B cell (primary cell): ENCODE measurements around the gene HDAC9. TPM values are rescaled to one million over a fixed set of nuclear protein-coding genes. Genes with fewer than 3 reads are reported as not detected.

Experiments
- ATAC-seq: fragments of 200-7000 bp; cut with Tn5 transposase; one replicate; pipeline ENCODE4 v1.10.0; 2021; ENCODE audit warnings: low read depth, mild to moderate bottlenecking, moderate number of reproducible peaks, moderate library complexity
- CTCF ChIA-PET: fragments of 350-600 bp; sonication (Branson Sonifier 250); formaldehyde crosslinking; loops from one replicate; lab custom pipeline; 2021; ENCODE audit warnings: antibody characterized with exemption, inconsistent platforms; lab: Charles Lee
- POLR2A ChIA-PET: fragments of 350-600 bp; sonication (Branson Sonifier 250); formaldehyde crosslinking; loops from one replicate; lab custom pipeline; 2021; ENCODE audit warnings: antibody characterized with exemption; lab: Charles Lee
- DNase-seq: peaks from one replicate; pipeline ENCODE4 v3.0.0; 2013
- H2AFZ ChIP-seq: 2 replicates; pipeline ENCODE4 v1.6.1; 2012; ENCODE audit warnings: mild to moderate bottlenecking, low read depth, low read length; ENCODE audit not compliant: insufficient read depth, poor library complexity, severe bottlenecking
- H3K27ac ChIP-seq, 2 donors: 1 replicate in 1 of 2; 2 replicates in 1 of 2; pipeline ENCODE4 v1.5.1; 2012 to 2013; ENCODE audit warnings: low read length in 2 of 2, mild to moderate bottlenecking in 2 of 2, moderate library complexity in 1 of 2
- H3K27me3 ChIP-seq, 4 experiments: fragments of 200-600 bp in 1 of 4; sonication (generic) in 1 of 4; replicated peaks in 1 of 4; 1 replicate in 2 of 4; 2 replicates in 2 of 4; pipeline versions ENCODE4 v1.6.1 to v1.7.0; 2013 to 2016; ENCODE audit warnings: low read length in 3 of 4, mild to moderate bottlenecking in 2 of 4, mixed read lengths in 1 of 4, moderate library complexity in 1 of 4; ENCODE audit not compliant: insufficient read depth in 4 of 4, control insufficient read depth in 3 of 4; ENCODE audit errors: control extremely low read depth in 1 of 4
- H3K36me3 ChIP-seq, 2 experiments: replicated peaks in 1 of 2; 1 replicate in 1 of 2; 2 replicates in 1 of 2; pipeline versions ENCODE4 v1.6.1 to v1.7.1; 2013; ENCODE audit warnings: low read length in 1 of 2; ENCODE audit not compliant: insufficient read depth in 2 of 2, control insufficient read depth in 1 of 2; ENCODE audit errors: control extremely low read depth in 1 of 2, extremely low read depth in 1 of 2
- H3K4me1 ChIP-seq, 2 donors: fragments of 200-600 bp in 1 of 2; sonication (generic) in 1 of 2; 1 replicate in 1 of 2; 2 replicates in 1 of 2; pipeline versions ENCODE4 v1.5.1 to v1.6.1; 2013 to 2017; ENCODE audit warnings: low read length in 2 of 2; ENCODE audit not compliant: control insufficient read depth in 2 of 2, insufficient read depth in 2 of 2
- H3K4me2 ChIP-seq: replicated peaks from 2 replicates; pipeline ENCODE3; 2012; ENCODE audit warnings: mild to moderate bottlenecking, low read depth, low read length; ENCODE audit not compliant: poor library complexity, severe bottlenecking
- H3K4me3 ChIP-seq, 5 experiments: fragments of 200-600 bp in 1 of 5; sonication (generic) in 1 of 5; 1 replicate in 3 of 5; 2 replicates in 2 of 5; pipeline versions ENCODE4 v1.5.1 to v1.7.0; 2011 to 2016; ENCODE audit warnings: low read length in 4 of 5, mild to moderate bottlenecking in 4 of 5, low read depth in 2 of 5, control low read depth in 1 of 5, moderate library complexity in 1 of 5; ENCODE audit not compliant: insufficient read depth in 1 of 5; ENCODE audit errors: control extremely low read depth in 1 of 5, extremely low read depth in 1 of 5
- H3K79me2 ChIP-seq: fragments of 200-600 bp; sonication (generic); one replicate; pipeline ENCODE4 v1.6.0; 2016; ENCODE audit warnings: low read length; ENCODE audit not compliant: control insufficient read depth, insufficient read depth
- H3K9ac ChIP-seq: fragments of 200-600 bp; sonication (generic); 2 replicates; pipeline ENCODE4 v1.6.1; 2017; ENCODE audit warnings: mild to moderate bottlenecking, low read length, moderate library complexity
- H3K9me3 ChIP-seq, 3 donors: one replicate each; pipeline versions ENCODE4 v1.6.1 to v1.7.1; 2013; ENCODE audit warnings: low read length in 2 of 3; ENCODE audit not compliant: control insufficient read depth in 2 of 3, insufficient read depth in 1 of 3; ENCODE audit errors: control extremely low read depth in 1 of 3
- H4K20me1 ChIP-seq: 2 replicates; pipeline ENCODE4 v1.6.0; 2012; ENCODE audit warnings: mild to moderate bottlenecking, low read length; ENCODE audit not compliant: insufficient read depth, control insufficient read depth, poor library complexity, severe bottlenecking
- H3K27ac Mint-ChIP-seq: one replicate; pipeline ENCODE4 v1.8.0; 2021; ENCODE audit warnings: mixed read lengths
- H3K27me3 Mint-ChIP-seq: one replicate; pipeline ENCODE4 v1.8.0; 2021; ENCODE audit warnings: mixed read lengths
- H3K4me1 Mint-ChIP-seq: one replicate; pipeline ENCODE4 v1.8.0; 2021; ENCODE audit warnings: mixed read lengths
- H3K4me3 Mint-ChIP-seq: one replicate; pipeline ENCODE4 v1.8.0; 2021; ENCODE audit warnings: mixed read lengths
- H3K9me3 Mint-ChIP-seq: one replicate; pipeline ENCODE4 v1.8.0; 2022; ENCODE audit warnings: mixed read lengths; ENCODE audit not compliant: insufficient read depth
- CTCF ChIP-seq: fragments of 200-600 bp; IDR thresholded peaks from one replicate; pipeline ENCODE4 v1.8.0; 2022; ENCODE audit warnings: antibody characterized with exemption, mild to moderate bottlenecking
- EZH2 ChIP-seq: IDR thresholded peaks from 2 replicates; pipeline ENCODE4 v1.6.1; 2012; ENCODE audit warnings: borderline replicate concordance, low read depth, mild to moderate bottlenecking, moderate library complexity, low read length; ENCODE audit not compliant: insufficient read depth, poor library complexity, severe bottlenecking
- WGBS: methylation state at CpG from one replicate; pipeline ENCODE4 v1.1.5; 2013; ENCODE audit warnings: missing lambda C conversion rate; ENCODE audit not compliant: insufficient coverage; 5-methylcytosine and 5-hydroxymethylcytosine counted together
- intact Hi-C: fragments of 100-400 bp; cut with micrococcal nuclease; formaldehyde crosslinking; loops from one replicate; pipeline ENCODE4 v1.10.0; 2022
- polyA plus RNA-seq: library from polyadenylated mRNA; depleted of rRNA; stranded (reverse); fragments of >200 nt; gene quantifications from 2 replicates; pipeline ENCODE4 v1.2.3, GENCODE V29; 2012
- total RNA-seq, 2 donors: library from RNA; stranded (reverse); fragments of 120-200 nt in 1 of 2; gene quantifications; 1 replicate in 1 of 2; 2 replicates in 1 of 2; pipeline versions ENCODE4 v1.2.3 to v1.2.4, GENCODE V29; 2013 to 2022

The HDAC9 gene
- total and polyA plus RNA-seq, 2 donors (not counting 1 experiment from before 2014, with no cell fraction given) = 49.1 to 64.8 TPM

GRCh38 chr7:18475488-18475887 lies 20.1 kb upstream of the HDAC9 start:
- WGBS = no CpG with 5 or more reads among the region's 2 CpGs
- Mint-ChIP-seq H3K27ac (no peak overlapping the region), H3K4me3 (no peak overlapping the region), H3K9me3 (no peaks in the 10 kb centered on the region), H3K27me3 (no peaks in the 10 kb centered on the region), H3K4me1 (peaks cover 17% of the 10 kb centered on the region)
- Histone ChIP-seq H3K4me3 (no peak overlapping the region), H3K9ac (no peak overlapping the region), H3K27ac (no peak overlapping the region), H3K27me3 (no peaks in the 10 kb centered on the region), H2AFZ (no peak overlapping the region), H3K4me2 (no peak overlapping the region), H3K4me1 (no peaks in the 10 kb centered on the region), H3K9me3 (no peaks in the 10 kb centered on the region), H3K79me2 (peaks cover 34% of the 10 kb centered on the region), H4K20me1 (peaks cover 7% of the 10 kb centered on the region), H3K36me3 (no peaks in the 10 kb centered on the region)
- intact Hi-C loops = no loop called here
- POLR2A ChIA-PET = no interaction called here
- DNase-seq (no peak), ATAC-seq (no peak)
- TF ChIP-seq EZH2 = no peak
- TF ChIP-seq CTCF = no peak
- CTCF ChIA-PET = no interaction called here

GRCh38 chr7:18481776-18482175 lies 13.8 kb upstream of the HDAC9 start:
- Histone ChIP-seq H3K4me1 (peaks cover 0 to 3% of the 10 kb centered on the region in 2 donors), H3K36me3 (no peaks in the 10 kb centered on the region), H3K79me2 (peaks cover 75% of the 10 kb centered on the region), H3K4me3 (no peak overlapping the region), H3K9ac (no peak overlapping the region), H3K27ac (no peak overlapping the region), H3K27me3 (no peaks in the 10 kb centered on the region), H2AFZ (no peak overlapping the region), H4K20me1 (peaks cover 11% of the 10 kb centered on the region), H3K4me2 (no peak overlapping the region), H3K9me3 (peaks cover 0 to 2% (median 0%) of the 10 kb centered on the region in 3 donors)
- peaks cover 19% of the 10 kb centered on the region for H3K4me1 Mint-ChIP-seq
- H3K27me3 Mint-ChIP-seq = no peaks in the 10 kb centered on the region
- intact Hi-C loops = no loop called here
- POLR2A ChIA-PET = no interaction called here
- TF ChIP-seq EZH2 = no peak
- TF ChIP-seq CTCF = no peak
- no peaks in the 10 kb centered on the region for H3K9me3 Mint-ChIP-seq
- WGBS = no CpG with 5 or more reads among the region's 1 CpG
- H3K4me3 Mint-ChIP-seq = no peak overlapping the region
- no peak overlapping the region for H3K27ac Mint-ChIP-seq
- DNase-seq (no peak), ATAC-seq (no peak)
- CTCF ChIA-PET = no interaction called here
